Esophagus squamous epithelium (tissue), 5 donors: ENCODE results near the gene SLC28A2. TPM values are rescaled to one million over a fixed set of nuclear protein-coding genes. Genes with fewer than 3 reads are reported as not detected.

Source experiments
- DNase-seq: peaks from one replicate; lab custom pipeline; 2025; lab: John Stamatoyannopoulos, UW
- H3K27ac ChIP-seq, 4 donors: fragments of 200-600 bp; sonication (generic); one replicate each; pipeline ENCODE4 v1.5.1; 2016 to 2019; ENCODE audit warnings: mild to moderate bottlenecking in 1 of 4
- H3K27me3 ChIP-seq, 4 donors: fragments of 200-600 bp; sonication (generic); 1 replicate in 3 of 4; 2 replicates in 1 of 4; pipeline versions ENCODE4 v1.5.1 to v1.6.0; 2017 to 2021; ENCODE audit warnings: antibody characterized with exemption in 1 of 4
- H3K36me3 ChIP-seq, 3 donors: fragments of 200-600 bp; sonication (generic); one replicate each; pipeline ENCODE4 v1.5.1; 2016 to 2019
- H3K4me1 ChIP-seq, 3 donors: fragments of 200-600 bp; sonication (generic); one replicate each; pipeline ENCODE4 v1.5.1; 2017 to 2019
- H3K4me3 ChIP-seq, 4 donors: fragments of 200-600 bp; sonication (generic); 1 replicate in 3 of 4; 2 replicates in 1 of 4; pipeline ENCODE4 v1.5.1; 2016 to 2019; ENCODE audit warnings: mild to moderate bottlenecking in 2 of 4, moderate library complexity in 1 of 4
- H3K9me3 ChIP-seq, 3 donors: fragments of 200-600 bp; sonication (generic); one replicate each; pipeline ENCODE4 v1.5.1; 2016 to 2019
- CTCF ChIP-seq, 6 experiments: fragments of 450-650 bp in 4 of 6; fragments of 200-600 bp in 2 of 6; sonication (generic) in 2 of 6; IDR thresholded peaks; one replicate each; pipeline ENCODE4 v1.5.1; 2016 to 2019; ENCODE audit warnings: antibody characterized with exemption in 6 of 6, mild to moderate bottlenecking in 4 of 6, moderate library complexity in 4 of 6
- POLR2A ChIP-seq, 4 donors: fragments of 450-650 bp; IDR thresholded peaks; one replicate each; pipeline ENCODE4 v1.6.1; 2017; ENCODE audit warnings: antibody characterized with exemption in 4 of 4, mild to moderate bottlenecking in 4 of 4, moderate library complexity in 3 of 4
- whole genome bisulfite sequencing, 2 donors: methylation state at CpG; one replicate each; pipeline ENCODE4 v1.1.5; 2018; 5-methylcytosine and 5-hydroxymethylcytosine counted together
- intact Hi-C: fragments of 100-400 bp; cut with DNase I; formaldehyde crosslinking; loops from one replicate; pipeline ENCODE4 v1.15.0; 2022
- total RNA-seq, 4 donors: library from RNA; depleted of rRNA; stranded (reverse); fragments of >200 nt; gene quantifications; one replicate each; pipeline ENCODE4 v1.1.0, GENCODE V29; 2016
- donor health status: DM: yes; HTN: yes; CAD: no.

SLC28A2 gene, protein sequence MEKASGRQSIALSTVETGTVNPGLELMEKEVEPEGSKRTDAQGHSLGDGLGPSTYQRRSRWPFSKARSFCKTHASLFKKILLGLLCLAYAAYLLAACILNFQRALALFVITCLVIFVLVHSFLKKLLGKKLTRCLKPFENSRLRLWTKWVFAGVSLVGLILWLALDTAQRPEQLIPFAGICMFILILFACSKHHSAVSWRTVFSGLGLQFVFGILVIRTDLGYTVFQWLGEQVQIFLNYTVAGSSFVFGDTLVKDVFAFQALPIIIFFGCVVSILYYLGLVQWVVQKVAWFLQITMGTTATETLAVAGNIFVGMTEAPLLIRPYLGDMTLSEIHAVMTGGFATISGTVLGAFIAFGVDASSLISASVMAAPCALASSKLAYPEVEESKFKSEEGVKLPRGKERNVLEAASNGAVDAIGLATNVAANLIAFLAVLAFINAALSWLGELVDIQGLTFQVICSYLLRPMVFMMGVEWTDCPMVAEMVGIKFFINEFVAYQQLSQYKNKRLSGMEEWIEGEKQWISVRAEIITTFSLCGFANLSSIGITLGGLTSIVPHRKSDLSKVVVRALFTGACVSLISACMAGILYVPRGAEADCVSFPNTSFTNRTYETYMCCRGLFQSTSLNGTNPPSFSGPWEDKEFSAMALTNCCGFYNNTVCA
- not detected for total RNA-seq

DNA sequence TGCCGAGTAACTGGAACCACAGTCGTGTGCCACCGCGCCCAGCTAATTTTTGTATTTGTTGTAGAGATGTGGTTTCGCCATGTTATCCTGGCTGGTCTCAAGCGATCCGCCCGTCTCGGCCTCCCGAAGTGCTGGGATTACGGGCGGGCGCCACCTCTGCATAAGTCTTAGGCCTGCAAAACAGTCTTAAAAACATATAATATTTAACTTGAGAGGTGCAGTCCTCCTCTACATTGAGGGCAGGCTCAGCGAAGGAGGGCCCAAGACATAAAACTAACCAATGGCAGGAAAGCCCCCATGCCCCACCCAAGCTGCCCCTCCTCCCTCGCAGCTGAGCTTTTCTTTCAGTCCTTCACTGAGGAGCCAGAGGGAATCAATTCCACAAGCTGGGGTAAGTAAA, at the start of gene SLC28A2:
Gene SLC28A2, plus strand, starts transcription at position 347 of the 400 bp plus-strand sequence. CDS start 982 bp downstream, outside the sequence.
- intact Hi-C loops = no loop called here
- no peaks in the 10 kb centered on the region for H3K27me3 ChIP-seq
- no peak for DNase-seq
- H3K27ac ChIP-seq = no peak within 1 kb of the TSS
- H3K4me3 ChIP-seq = no peak within 1 kb of the TSS
- 98% methylated on average over 11 to 15 of the region's 15 CpGs for WGBS, 2 donors
- TF ChIP-seq CTCF (IDR thresholded peaks at IDR 0.05) (no peak), POLR2A (IDR thresholded peaks at IDR 0.05) (no peak)
- H3K4me1 ChIP-seq = no peaks in the 10 kb centered on the region
- no peaks in the 10 kb centered on the region for H3K36me3 ChIP-seq
- H3K9me3 ChIP-seq = no peaks in the 10 kb centered on the region

GRCh38 chr15:45203182-45203581, 48.9 kb upstream of the SLC28A2 start:
- TF ChIP-seq POLR2A (IDR thresholded peaks at IDR 0.05) (no peak), CTCF (IDR thresholded peaks at IDR 0.05) (no peak)
- Histone ChIP-seq H3K4me1 (peaks cover 0 to 28% (median 6%) of the 10 kb centered on the region in 3 donors), H3K36me3 (no peaks in the 10 kb centered on the region), H3K9me3 (no peaks in the 10 kb centered on the region), H3K27ac (no peak overlapping the region), H3K4me3 (no peak overlapping the region), H3K27me3 (no peaks in the 10 kb centered on the region)
- intact Hi-C loops = loop anchor here (10.0 kb wide), 1 partner anchor 192 kb away; no protein-coding TSS in a partner anchor
- 27 to 35% methylated on average over 4 of the region's 4 CpGs for WGBS, 2 donors
- no peak for DNase-seq

GRCh38 chr15:45205192-45205591, 46.8 kb upstream of the SLC28A2 start:
- TF ChIP-seq POLR2A (IDR thresholded peaks at IDR 0.05) (no peak), CTCF (IDR thresholded peaks at IDR 0.05) (peak; percentile 37 to 92 (median 77))
- H3K27me3 ChIP-seq = no peaks in the 10 kb centered on the region
- peaks cover 0 to 13% (median 0%) of the 10 kb centered on the region in 3 donors for H3K4me1 ChIP-seq
- H3K27ac ChIP-seq = no peak overlapping the region
- no peaks in the 10 kb centered on the region for H3K36me3 ChIP-seq
- 0 to 5% methylated on average over 1 to 2 of the region's 2 CpGs for WGBS, 2 donors
- no peak overlapping the region for H3K4me3 ChIP-seq
- DNase-seq = no peak
- intact Hi-C loops = loop anchor here (10.0 kb wide), 1 partner anchor 190 kb away; no protein-coding TSS in a partner anchor
- no peaks in the 10 kb centered on the region for H3K9me3 ChIP-seq

DNA sequence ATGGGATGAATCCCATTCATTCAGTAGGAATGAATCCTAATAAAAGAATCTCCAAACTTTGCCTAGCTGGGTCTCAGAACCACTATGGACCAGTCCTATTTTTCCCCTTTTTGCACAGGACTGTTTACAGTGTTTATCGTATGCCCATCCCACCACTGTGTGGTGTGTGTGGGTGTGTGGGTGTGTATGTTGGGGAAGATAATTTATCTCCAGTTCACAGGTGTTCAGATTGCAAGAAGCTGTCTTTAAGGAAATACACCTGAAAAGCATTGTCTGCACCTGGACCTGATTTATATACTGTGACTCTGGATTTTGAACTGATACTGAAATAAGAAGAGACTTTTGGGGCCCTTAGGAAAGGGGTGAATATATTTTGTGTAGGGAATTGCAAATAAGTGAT, 39.5 kb upstream of the SLC28A2 start:
- intact Hi-C loops = no loop called here
- DNase-seq = no peak
- Histone ChIP-seq H3K27ac (no peak overlapping the region), H3K9me3 (no peaks in the 10 kb centered on the region), H3K36me3 (no peaks in the 10 kb centered on the region), H3K4me3 (no peak overlapping the region), H3K27me3 (no peaks in the 10 kb centered on the region), H3K4me1 (no peaks in the 10 kb centered on the region)
- TF ChIP-seq CTCF (IDR thresholded peaks at IDR 0.05) = no peak
- TF ChIP-seq POLR2A (IDR thresholded peaks at IDR 0.05) = no peak
- WGBS, 2 donors = 67 to 73% methylated on average over 1 of the region's 1 CpG

DNA sequence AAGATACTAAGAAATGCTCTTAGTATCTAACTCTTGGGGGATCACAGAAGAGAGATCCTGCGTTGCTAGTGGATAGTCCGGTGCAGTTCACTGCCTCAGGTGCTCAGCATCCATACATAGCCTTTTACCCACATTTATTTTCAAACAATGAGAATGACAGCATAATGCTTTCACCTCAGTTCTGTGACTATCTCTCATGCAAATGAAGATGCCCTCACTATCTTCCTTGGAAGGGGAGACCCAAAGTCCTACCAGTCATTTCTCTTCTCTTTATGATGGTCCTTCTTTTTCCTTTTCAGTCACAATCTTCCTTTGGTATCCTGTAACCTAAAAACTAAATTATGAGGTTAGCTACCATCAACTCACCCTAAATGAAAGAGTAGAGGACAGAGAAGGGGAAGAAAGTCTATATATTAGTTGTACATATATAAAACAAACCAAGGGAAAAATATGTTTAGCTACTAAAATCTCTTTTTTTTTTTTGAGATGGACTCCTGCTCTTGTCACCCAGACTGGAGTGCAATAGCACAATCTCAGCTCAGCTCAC, 30.9 kb upstream of the SLC28A2 start:
- no peak for DNase-seq

More for the DNA sequence above, 30.9 kb upstream of the SLC28A2 start:
- TF ChIP-seq POLR2A (IDR thresholded peaks at IDR 0.05) (no peak), CTCF (IDR thresholded peaks at IDR 0.05) (no peak)
- Histone ChIP-seq H3K9me3 (no peaks in the 10 kb centered on the region), H3K27ac (no peak overlapping the region), H3K36me3 (no peaks in the 10 kb centered on the region), H3K4me1 (no peaks in the 10 kb centered on the region), H3K4me3 (no peak overlapping the region), H3K27me3 (peaks cover 0 to 50% (median 0%) of the 10 kb centered on the region in 4 donors)
- 70 to 93% methylated on average over 2 of the region's 2 CpGs for WGBS, 2 donors
- intact Hi-C loops = no loop called here
